CD4-positive, alpha-beta T cell treated with Interleukin-21 for 1 hour (primary cell): ENCODE data around the gene TMEM86A.
A peak's percentile ranks its signal among the peaks of the same experiment; 100 is the strongest.

Experiments used
- DNase-seq: peaks from one replicate; pipeline ENCODE4 v3.0.0-alpha.2; 2020

The TMEM86A gene

DNA sequence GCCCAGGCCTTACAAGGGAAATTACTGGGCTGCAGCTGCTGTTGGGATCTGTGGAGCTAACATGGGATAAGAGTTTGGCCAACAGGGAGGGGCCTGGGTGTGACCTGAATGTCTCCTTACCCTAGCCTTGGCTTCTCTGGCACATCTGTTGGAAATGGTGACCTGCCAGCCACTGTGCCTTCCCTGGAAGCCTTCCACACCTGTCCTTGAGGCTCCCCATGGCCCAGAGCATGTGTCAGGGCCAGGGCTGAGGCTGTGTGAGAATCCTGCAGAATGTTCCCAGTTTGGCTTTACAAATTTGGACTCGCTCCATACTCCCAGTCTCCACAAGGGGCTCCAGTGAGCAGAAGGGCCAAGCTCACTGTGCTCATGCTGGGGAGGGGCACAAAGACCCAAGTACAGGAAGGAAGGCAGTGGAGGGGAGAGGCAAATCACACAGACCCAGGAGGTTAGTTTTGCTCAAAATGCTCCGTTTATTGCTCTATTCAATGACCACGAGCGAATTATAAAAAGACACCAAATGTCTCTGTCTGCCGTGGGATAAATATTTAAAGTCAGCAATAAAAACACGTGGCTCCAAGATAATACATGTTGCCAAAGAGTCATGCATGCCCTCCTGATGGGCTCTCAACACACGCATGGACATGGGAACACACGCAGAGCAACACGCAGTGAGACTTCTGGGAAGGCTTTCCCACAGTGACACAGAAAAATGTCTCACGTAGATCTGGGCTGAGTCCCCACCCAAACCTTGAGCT, 29.1 kb downstream of the TMEM86A start:
- DNase-seq = peak; percentile 62

DNA sequence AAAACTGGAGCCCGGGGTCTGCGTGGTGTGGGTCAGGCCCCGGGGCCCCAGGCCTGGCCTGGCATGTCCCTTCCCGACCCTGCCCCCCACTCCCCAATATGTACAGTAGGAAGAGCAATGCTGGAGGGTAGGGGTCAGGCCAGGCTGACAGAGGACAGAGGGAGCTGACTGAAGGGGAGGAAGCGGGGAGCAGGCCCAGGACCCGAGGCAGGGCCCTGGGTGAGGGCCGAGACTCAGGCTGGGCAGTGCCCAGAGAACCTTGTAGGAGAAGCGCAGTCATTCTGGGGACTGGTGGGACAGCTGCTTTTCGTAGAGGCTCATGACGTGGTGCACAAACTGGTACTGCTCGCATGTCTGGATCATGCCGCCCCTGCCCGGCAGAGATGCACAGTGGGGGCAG, 30.1 kb downstream of the TMEM86A start:
- no peak for DNase-seq

GRCh38 chr11:18729426-18729825, 30.8 kb downstream of the TMEM86A start:
- no peak for DNase-seq

GRCh38 chr11:18730020-18730419, 31.4 kb downstream of the TMEM86A start:
- no peak for DNase-seq

DNA sequence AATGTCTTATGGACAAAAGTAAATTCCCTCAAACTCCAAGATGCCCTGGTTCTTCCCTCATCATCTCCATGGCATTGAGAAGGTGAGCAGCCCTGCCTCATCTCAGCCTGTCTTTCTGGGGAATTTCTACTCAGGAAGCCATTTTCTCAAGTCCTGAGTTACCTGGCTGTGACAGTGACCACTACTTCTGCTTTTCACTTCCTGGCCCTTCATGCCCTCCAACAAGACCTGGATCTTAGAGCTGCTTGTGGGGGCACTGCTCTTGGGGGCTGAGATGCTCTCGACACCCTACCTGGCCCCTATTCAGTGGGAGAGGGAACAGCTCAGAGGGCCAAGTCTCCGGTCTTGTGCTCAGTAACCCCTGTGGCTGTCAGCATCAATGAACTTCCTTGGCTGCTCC, 32.9 kb downstream of the TMEM86A start:
- DNase-seq = no peak

- DNase-seq = peak; percentile 69
Measured at GRCh38 chr11:18731949-18732821, 33.6 kb downstream of the TMEM86A start.

DNA sequence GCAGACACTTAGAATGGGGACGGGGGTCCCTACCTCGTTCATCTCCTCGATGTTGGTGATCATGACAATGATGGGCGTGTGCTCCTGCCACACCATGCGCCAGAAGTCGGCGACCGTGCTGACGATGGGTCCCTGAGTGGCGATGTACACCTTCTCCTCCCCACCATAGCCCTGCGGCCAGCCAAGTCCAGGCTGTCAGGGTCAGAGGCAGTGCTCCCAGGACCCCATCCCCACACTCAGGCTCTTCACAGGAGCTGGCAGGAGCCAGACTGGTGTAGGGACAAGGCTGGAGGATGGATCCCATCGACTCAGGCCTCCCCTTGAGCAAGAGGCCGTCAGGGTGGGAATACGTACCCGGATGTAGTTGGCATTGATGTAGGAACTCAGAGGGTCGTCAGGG, 34.6 kb downstream of the TMEM86A start:
- no peak for DNase-seq

GRCh38 chr11:18736590-18737148, 38.1 kb downstream of the TMEM86A start:
- DNase-seq = no peak

GRCh38 chr11:18737642-18738041, 39.1 kb downstream of the TMEM86A start:
- no peak for DNase-seq

DNA sequence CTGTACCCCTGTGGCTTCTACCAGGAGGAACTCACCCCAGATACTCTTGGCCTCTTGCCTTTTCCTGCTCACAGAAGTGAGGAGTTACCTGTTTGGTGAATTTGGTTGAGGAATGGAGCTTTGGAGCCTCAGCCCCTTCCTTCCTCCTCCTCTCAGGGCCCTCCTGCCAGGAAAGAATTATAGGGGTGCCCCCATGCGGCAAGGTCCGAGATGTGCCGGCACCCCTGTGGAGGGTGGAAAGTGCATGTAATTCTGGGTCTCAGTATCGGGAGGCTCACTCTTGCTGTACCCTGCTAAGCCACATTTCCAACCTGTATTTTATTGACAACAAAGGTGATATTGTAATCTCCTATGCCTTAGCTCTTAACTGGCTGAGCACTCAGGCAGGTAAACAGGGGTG, 41.1 kb downstream of the TMEM86A start:
- no peak for DNase-seq

- no peak for DNase-seq
Measured at GRCh38 chr11:18741783-18742182, 43.2 kb downstream of the TMEM86A start.

DNA sequence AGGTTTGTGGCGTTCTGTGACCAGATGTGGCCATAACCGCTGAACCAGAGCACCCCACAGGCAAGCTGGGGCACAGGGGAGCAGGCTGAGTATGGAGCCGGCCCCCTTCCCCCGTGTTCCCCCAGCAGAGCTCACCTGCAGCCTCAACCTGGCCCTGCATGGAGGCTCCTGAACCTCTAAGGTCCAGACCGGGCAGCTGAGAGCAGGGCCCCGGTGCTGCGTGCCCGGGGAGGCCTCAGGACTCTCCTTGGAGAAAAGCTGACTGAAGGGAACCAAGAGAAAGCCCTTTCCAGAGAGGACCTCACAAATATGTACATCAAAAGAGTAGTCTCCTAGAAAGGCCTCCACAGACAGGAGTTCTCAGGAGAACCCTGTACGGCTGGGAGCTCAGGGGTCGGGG, 44.8 kb downstream of the TMEM86A start:
- DNase-seq = no peak

DNA sequence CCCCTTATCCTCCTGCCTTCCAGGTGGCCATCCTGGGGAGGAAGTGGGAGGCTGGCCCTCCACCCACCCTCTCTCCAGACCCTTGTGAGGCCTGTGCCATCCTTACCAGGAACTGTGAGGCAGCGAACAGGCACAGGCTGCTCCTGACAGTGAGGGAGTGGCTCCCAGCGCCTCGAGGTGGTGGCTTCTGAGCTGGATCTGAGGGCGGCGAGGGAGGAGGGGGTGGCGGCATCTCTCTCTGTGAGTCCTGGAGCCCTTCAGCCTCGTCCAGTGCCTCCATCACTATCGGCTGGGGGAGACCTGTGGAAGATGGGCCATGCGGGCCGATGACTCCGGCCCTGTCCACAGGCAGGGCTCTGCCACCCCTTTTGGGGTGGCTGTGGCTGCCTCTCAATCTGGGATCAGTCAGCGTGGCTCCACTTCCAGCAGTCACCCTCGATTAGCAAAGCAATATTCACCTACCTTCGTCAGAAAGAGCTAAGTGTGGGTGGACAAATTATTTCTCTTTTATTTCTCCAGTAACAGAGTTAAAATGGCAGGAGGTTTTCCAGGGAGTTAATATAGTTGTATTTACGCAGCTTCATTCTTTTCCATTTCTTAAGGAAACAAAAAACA, 45.4 kb downstream of the TMEM86A start:
- DNase-seq = no peak

- no peak for DNase-seq
Measured at GRCh38 chr11:18745251-18745650, 46.7 kb downstream of the TMEM86A start.

GRCh38 chr11:18748766-18749365, 50.3 kb downstream of the TMEM86A start:
- no peak for DNase-seq

DNA sequence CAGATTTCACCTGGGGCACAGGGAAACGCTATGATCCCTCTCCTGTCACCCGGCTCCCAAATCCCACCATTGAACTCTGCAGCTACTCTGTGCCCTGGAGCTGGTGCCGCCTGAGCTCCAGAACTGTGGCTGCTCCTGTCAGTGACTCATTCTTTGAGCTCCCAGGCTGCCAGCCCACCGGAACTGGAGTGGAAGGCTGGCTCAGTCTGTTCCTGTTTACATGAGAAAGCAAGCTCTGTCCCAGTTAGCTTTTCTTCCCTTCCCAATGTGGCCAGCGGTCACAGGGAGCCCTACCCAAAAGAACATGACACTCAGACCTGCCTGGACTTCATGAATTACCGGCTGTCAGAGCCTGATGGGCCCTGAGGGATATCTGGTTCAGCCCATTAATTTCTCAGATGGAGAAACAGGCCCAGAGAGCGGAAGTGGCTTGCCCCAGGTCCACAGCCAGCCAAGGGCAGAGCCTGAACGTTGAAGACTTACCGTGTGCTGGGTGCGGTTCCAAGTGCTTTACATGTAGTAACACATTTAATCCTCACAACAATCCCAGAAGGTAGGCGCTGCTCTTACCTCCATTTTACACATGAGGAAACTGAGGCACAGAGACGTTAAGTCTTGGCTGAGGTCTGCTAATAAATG, 51.2 kb downstream of the TMEM86A start:
- DNase-seq = no peak

DNA sequence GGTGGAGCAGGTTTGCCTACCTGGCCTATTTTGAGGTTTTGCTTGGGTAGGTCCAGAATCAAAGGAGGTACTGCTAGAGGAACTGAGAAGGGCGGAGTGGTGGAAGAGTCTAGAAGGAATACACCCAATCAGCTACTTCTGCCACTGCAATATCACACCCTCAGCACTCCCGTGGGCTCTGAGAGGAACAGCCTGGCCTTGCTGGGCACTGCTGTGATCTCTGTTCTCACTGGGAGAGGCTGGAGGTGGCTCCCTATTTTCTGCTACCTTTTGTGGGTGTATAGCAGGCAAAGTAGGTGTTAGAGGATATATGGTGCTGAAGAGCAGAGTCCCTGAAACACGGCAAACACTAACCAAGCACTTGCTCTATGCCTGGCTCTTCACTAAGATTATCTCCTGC, 52.4 kb downstream of the TMEM86A start:
- no peak for DNase-seq

GRCh38 chr11:18752502-18752901, 53.9 kb downstream of the TMEM86A start:
- no peak for DNase-seq

- DNase-seq = no peak
Measured at GRCh38 chr11:18754308-18754707, 55.7 kb downstream of the TMEM86A start.
